Measurements from ENCODE around the gene PEPD. TPM values are rescaled to one million over a fixed set of nuclear protein-coding genes. Genes with fewer than 3 reads are reported as not detected.

The PEPD gene
- total RNA-seq, 4 donors from 2014 or later: 33.9 to 57.0 (median 45.0) TPM

- Histone ChIP-seq H3K4me1 (no peaks in the 10 kb centered on the region), H3K9me3 (no peaks in the 10 kb centered on the region), H3K4me3 (no peak overlapping the region), H3K27me3 (no peaks in the 10 kb centered on the region), H3K27ac (no peak overlapping the region), H3K36me3 (no peaks in the 10 kb centered on the region)
- in situ Hi-C loops (cut with MboI; ENCODE audit: low sequenced_read_pairs in 4 of 4): no loop called here
- ATAC-seq: no peak
- no peak for DNase-seq
- intact Hi-C loops (cut with DNase I; ENCODE audit: low total_unique reads): no loop called here
- TF ChIP-seq CTCF (IDR thresholded peaks at IDR 0.05 in 4 of 5, conservative IDR thresholded peaks at IDR 0.05 in 1 of 5): no peak
- TF ChIP-seq POLR2A (IDR thresholded peaks at IDR 0.05): no peak
Measured at GRCh38 chr19:33458171-33458633, 63.4 kb downstream of the PEPD start.

GRCh38 chr19:33456845-33457220 lies 64.8 kb downstream of the PEPD start:
- Histone ChIP-seq H3K4me3 (no peak overlapping the region), H3K4me1 (no peaks in the 10 kb centered on the region), H3K27ac (no peak overlapping the region), H3K36me3 (no peaks in the 10 kb centered on the region), H3K9me3 (no peaks in the 10 kb centered on the region), H3K27me3 (no peaks in the 10 kb centered on the region)
- no peak for ATAC-seq
- DNase-seq: no peak
- in situ Hi-C loops (cut with MboI; ENCODE audit: low sequenced_read_pairs in 4 of 4) (no loop called here), intact Hi-C loops (cut with DNase I; ENCODE audit: low total_unique reads) (no loop called here)
- no peak for TF ChIP-seq CTCF (IDR thresholded peaks at IDR 0.05 in 4 of 5, conservative IDR thresholded peaks at IDR 0.05 in 1 of 5)
- TF ChIP-seq POLR2A (IDR thresholded peaks at IDR 0.05): no peak

- DNase-seq (no peak), ATAC-seq (no peak)
- intact Hi-C loops (cut with DNase I; ENCODE audit: low total_unique reads): no loop called here
- Histone ChIP-seq H3K4me3 (no peak overlapping the region), H3K9me3 (no peaks in the 10 kb centered on the region), H3K27ac (no peak overlapping the region), H3K4me1 (no peaks in the 10 kb centered on the region), H3K36me3 (no peaks in the 10 kb centered on the region), H3K27me3 (no peaks in the 10 kb centered on the region)
- in situ Hi-C loops (cut with MboI; ENCODE audit: low sequenced_read_pairs in 4 of 4): no loop called here
- TF ChIP-seq CTCF (IDR thresholded peaks at IDR 0.05 in 4 of 5, conservative IDR thresholded peaks at IDR 0.05 in 1 of 5) (no peak), POLR2A (IDR thresholded peaks at IDR 0.05) (no peak)
Measured at GRCh38 chr19:33456076-33456844, 65.3 kb downstream of the PEPD start.

GRCh38 chr19:33453265-33453664 lies 68.3 kb downstream of the PEPD start:
- Histone ChIP-seq H3K27me3 (no peaks in the 10 kb centered on the region), H3K4me3 (no peak overlapping the region), H3K4me1 (no peaks in the 10 kb centered on the region), H3K36me3 (no peaks in the 10 kb centered on the region), H3K9me3 (no peaks in the 10 kb centered on the region), H3K27ac (no peak overlapping the region)
- intact Hi-C loops (cut with DNase I; ENCODE audit: low total_unique reads): no loop called here
- ATAC-seq (no peak), DNase-seq (no peak)
- in situ Hi-C loops (cut with MboI; ENCODE audit: low sequenced_read_pairs in 4 of 4): no loop called here
- no peak for TF ChIP-seq POLR2A (IDR thresholded peaks at IDR 0.05)
- no peak for TF ChIP-seq CTCF (IDR thresholded peaks at IDR 0.05 in 4 of 5, conservative IDR thresholded peaks at IDR 0.05 in 1 of 5)
